ENCODE data around the gene FGF3.

FGF3 gene

DNA sequence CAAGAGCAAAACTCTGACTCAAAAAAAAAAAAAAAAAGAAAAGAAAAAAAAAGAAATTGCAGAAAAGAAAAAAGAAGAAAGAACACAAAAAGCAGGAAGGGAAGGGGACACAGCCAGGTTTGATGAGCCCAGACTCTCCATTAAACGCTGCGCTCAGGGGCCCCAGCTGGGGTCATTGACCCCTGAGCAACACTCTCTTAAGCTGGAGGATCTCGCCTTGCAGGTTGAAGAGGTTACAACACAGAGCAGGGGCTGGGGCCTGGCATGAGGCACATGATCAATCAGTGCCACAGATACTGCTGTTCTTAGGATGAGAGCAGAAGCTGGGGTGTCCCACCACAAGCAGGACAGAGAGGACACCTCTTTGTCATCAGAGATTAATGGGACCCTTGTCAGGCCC, 7.8 kb downstream of the FGF3 start:
- Histone ChIP-seq H3K4me2 (ENCODE audit: low read length) (no peak overlapping the region), H3K9ac (ENCODE audit: low read depth, low read length) (no peak overlapping the region), H3K4me1 (ENCODE audit: control insufficient read depth, insufficient read depth, low read length) (no peaks in the 10 kb centered on the region), H3K27me3 (ENCODE audit: control insufficient read depth, insufficient read depth, low read length) (peaks cover 58% of the 10 kb centered on the region), H3K4me3 (ENCODE audit: low read length) (no peak overlapping the region), H3K9me3 (replicated peaks; ENCODE audit: low read length) (no peaks in the 10 kb centered on the region), H3K36me3 (ENCODE audit: insufficient read depth, low read length) (no peaks in the 10 kb centered on the region)

DNA sequence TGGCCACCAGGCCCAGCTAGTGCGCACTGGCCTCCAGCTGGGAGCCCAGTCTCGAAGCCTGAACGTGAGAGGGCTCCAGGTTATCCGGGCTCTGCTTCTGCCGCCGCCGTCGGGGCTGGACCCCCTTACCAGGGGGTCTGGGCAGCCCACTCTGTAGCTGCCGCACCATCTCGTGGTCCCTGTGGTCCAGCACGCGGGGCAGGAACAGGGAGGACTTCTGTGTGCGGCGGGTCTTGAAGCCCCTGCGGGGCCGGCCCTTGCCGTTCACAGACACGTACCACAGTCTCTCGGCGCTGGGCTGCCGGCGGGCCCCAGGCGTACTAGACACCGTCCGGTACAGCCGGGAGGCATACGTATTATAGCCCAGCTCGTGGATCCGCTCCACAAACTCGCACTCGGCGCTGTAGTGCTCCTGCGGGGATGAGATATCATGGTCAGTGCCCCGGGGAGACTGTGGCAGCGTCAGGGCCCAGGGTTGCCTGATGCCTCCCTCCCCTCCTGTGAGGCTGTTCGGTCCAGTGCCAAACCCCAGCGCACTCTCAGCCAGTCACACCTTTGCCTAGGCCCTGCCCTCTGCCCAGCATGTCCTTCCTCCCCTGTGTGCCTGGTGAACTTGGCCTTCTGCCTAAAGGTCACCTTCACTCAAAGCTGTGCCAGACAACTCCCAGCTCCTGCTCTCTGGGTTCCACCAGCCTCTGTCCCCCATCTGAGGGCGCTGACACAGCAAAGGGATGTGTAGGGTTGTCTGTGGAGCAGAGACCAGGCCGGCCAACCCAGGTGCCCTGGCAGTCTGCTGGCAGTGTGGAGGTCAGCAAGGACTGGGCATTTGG, 8.7 kb downstream of the FGF3 start:
- H3K9me3 ChIP-seq (replicated peaks; ENCODE audit: low read length), result no peaks in the 10 kb centered on the region
- H3K9ac ChIP-seq (ENCODE audit: low read depth, low read length), result no peak overlapping the region
- H3K36me3 ChIP-seq (ENCODE audit: insufficient read depth, low read length), result no peaks in the 10 kb centered on the region
- peaks cover 49% of the 10 kb centered on the region for H3K27me3 ChIP-seq (ENCODE audit: control insufficient read depth, insufficient read depth, low read length)
- no peak overlapping the region for H3K4me2 ChIP-seq (ENCODE audit: low read length)
- H3K4me3 ChIP-seq (ENCODE audit: low read length), result no peak overlapping the region
- H3K4me1 ChIP-seq (ENCODE audit: control insufficient read depth, insufficient read depth, low read length), result no peaks in the 10 kb centered on the region

DNA sequence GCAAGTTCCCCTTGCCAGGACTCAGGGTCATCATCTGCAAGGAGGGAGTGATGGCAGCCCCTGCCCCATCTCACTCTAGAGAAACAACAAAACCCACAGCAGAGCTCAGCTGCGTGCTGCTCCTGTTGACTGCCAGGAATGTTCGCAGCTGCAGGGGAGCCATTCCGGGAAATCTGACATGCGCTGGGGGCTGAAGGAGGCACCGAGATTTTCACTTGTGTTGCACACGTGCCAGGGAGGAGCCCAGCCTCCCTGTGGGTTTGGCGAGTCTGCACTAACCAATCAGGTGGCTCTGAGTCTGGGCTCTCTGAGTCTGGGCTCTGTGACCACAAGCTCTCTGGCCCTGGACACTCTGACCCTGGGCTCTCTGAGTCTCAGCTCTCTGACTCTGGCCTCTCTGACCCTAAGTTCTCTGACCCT, 10.5 kb downstream of the FGF3 start:
- no peak overlapping the region for H3K4me2 ChIP-seq (ENCODE audit: low read length)
- peaks cover 44% of the 10 kb centered on the region for H3K27me3 ChIP-seq (ENCODE audit: control insufficient read depth, insufficient read depth, low read length)

DNA sequence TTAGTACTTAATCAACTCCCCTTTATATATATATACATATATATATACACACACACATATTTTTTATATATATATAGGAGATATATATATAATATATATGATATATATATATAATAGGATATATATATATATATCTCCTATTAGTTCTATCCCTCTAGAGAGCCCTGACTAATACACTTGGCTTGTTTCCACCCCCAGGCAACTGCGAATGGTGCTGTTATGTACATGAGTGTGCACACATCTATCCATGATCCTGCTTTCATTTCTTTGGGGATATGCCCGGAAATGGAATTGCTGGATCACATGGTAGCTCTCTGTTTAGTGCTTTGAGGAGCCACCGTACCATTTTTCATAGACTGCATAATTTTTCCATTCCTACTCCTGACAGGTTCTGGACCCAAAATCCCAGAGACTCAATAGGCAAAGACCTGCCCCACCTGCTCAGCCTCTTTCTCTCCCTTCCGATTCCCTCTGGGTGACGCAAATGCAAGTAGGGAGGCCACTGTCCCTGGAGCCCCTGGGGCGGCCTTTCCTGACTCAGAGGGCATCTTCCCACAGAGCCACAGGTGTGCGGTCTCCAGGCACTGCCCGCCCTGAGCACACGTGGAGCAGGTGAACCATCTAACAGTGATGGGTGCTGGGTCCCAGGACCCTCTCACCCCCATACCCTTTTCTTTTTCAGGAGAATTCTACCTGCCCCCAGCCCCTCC, 12.0 kb downstream of the FGF3 start:
- Histone ChIP-seq H3K4me3 (ENCODE audit: low read length) (no peak overlapping the region), H3K4me1 (ENCODE audit: control insufficient read depth, insufficient read depth, low read length) (no peaks in the 10 kb centered on the region), H3K4me2 (ENCODE audit: low read length) (no peak overlapping the region), H3K27me3 (ENCODE audit: control insufficient read depth, insufficient read depth, low read length) (peaks cover 53% of the 10 kb centered on the region), H3K36me3 (ENCODE audit: insufficient read depth, low read length) (no peaks in the 10 kb centered on the region), H3K9me3 (replicated peaks; ENCODE audit: low read length) (no peaks in the 10 kb centered on the region), H3K9ac (ENCODE audit: low read depth, low read length) (no peak overlapping the region)

More for the DNA sequence above, 10.5 kb downstream of the FGF3 start:
- H3K36me3 ChIP-seq (ENCODE audit: insufficient read depth, low read length), result no peaks in the 10 kb centered on the region
- H3K4me1 ChIP-seq (ENCODE audit: control insufficient read depth, insufficient read depth, low read length), result no peaks in the 10 kb centered on the region
- H3K9me3 ChIP-seq (replicated peaks; ENCODE audit: low read length), result no peaks in the 10 kb centered on the region
- no peak overlapping the region for H3K4me3 ChIP-seq (ENCODE audit: low read length)
- no peak overlapping the region for H3K9ac ChIP-seq (ENCODE audit: low read depth, low read length)

DNA sequence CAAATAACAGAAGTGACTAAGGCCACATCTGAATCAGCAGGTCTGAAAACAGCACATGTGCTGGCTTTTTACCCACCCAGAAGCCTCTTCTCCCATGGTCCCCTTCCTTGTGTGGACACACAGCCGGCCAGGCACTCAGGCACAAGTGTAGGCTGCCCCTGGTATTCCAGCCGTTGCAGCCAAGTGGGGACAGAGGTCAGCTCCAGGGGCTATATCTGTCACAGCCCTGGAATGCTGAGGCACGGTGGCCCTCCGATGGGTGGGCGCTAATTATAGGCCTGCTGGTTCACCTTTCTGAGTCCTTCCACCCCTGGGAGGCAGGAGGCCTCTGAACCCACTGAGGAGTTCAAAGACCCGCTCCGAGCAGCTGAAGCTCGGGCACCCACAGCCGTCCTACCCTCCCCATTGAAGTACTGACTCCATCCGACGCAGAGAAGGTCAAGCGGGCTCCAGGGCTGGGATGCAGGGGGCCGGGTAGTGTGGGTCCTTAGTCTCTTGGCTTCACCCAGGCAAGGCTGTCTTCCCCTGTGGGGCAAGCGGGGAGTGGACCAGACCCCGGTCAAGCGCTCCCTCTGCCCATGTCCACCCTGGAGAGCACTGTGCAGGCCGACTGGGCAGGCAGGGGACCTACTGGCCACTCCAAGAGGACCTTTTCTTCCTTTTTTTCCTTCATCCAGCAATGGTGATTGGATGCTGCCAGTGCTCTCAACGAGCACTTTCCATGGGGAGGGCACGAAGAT, 14.3 kb downstream of the FGF3 start:
- Histone ChIP-seq H3K4me2 (ENCODE audit: low read length) (no peak overlapping the region), H3K9me3 (replicated peaks; ENCODE audit: low read length) (no peaks in the 10 kb centered on the region)

DNA sequence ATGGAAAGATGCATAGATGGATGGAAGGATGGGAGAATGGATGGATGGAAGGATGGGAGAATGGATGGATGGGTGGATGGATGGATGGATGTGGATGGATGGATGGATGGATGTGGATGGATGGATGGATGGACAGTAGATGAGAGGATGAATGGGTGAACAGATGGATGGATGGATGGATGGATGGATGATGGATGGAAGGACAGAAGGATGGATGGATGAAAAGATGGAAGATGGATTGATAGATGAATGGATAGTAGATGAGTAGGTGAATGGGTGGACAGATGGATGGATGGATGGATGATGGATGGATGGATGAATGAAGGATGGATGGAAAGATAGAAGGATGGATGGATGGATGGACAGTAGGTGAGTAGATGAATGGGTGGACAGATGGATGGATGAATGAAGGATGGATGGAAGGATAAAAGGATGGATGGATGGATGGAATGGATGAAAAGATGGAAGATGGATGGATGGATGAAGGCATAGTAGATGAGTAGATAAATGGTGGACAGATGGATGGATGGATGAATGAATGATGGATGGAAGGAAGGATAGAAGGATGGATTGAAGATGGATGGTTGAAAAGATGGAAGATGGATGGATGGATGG, 15.5 kb downstream of the FGF3 start:
- Histone ChIP-seq H3K9me3 (replicated peaks; ENCODE audit: low read length) (no peaks in the 10 kb centered on the region), H3K4me2 (ENCODE audit: low read length) (no peak overlapping the region), H3K9ac (ENCODE audit: low read depth, low read length) (no peak overlapping the region), H3K36me3 (ENCODE audit: insufficient read depth, low read length) (no peaks in the 10 kb centered on the region), H3K27me3 (ENCODE audit: control insufficient read depth, insufficient read depth, low read length) (peaks cover 23% of the 10 kb centered on the region), H3K4me3 (ENCODE audit: low read length) (no peak overlapping the region), H3K4me1 (ENCODE audit: control insufficient read depth, insufficient read depth, low read length) (no peaks in the 10 kb centered on the region)

More for the DNA sequence above, 14.3 kb downstream of the FGF3 start:
- no peaks in the 10 kb centered on the region for H3K36me3 ChIP-seq (ENCODE audit: insufficient read depth, low read length)
- H3K4me3 ChIP-seq (ENCODE audit: low read length), result no peak overlapping the region
- H3K9ac ChIP-seq (ENCODE audit: low read depth, low read length), result no peak overlapping the region
- no peaks in the 10 kb centered on the region for H3K4me1 ChIP-seq (ENCODE audit: control insufficient read depth, insufficient read depth, low read length)
- H3K27me3 ChIP-seq (ENCODE audit: control insufficient read depth, insufficient read depth, low read length), result peaks cover 35% of the 10 kb centered on the region

DNA sequence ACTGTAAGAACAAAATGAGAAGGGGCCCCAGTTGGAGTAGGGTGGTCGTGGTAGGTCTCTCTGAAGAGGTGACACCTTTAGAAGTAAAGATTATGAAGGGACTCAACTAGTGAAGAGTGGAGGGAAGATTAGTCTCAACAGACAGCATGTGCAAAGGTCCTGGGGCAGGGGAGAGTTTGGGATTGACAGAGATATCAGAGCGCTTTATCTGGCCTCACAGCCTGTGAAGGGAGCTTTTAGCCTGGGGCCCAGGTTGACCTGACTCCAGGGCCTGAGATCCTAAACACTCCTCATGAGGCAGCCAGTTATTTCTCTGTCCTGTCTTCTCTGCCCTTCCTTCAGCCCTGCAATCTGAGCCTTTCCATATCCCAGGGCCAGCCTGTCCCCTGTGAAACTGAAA, 16.2 kb downstream of the FGF3 start:
- no peak overlapping the region for H3K9ac ChIP-seq (ENCODE audit: low read depth, low read length)
- H3K4me2 ChIP-seq (ENCODE audit: low read length), result no peak overlapping the region
- no peak overlapping the region for H3K4me3 ChIP-seq (ENCODE audit: low read length)
- H3K36me3 ChIP-seq (ENCODE audit: insufficient read depth, low read length), result no peaks in the 10 kb centered on the region
- H3K9me3 ChIP-seq (replicated peaks; ENCODE audit: low read length), result no peaks in the 10 kb centered on the region
- peaks cover 16% of the 10 kb centered on the region for H3K27me3 ChIP-seq (ENCODE audit: control insufficient read depth, insufficient read depth, low read length)
- no peaks in the 10 kb centered on the region for H3K4me1 ChIP-seq (ENCODE audit: control insufficient read depth, insufficient read depth, low read length)

DNA sequence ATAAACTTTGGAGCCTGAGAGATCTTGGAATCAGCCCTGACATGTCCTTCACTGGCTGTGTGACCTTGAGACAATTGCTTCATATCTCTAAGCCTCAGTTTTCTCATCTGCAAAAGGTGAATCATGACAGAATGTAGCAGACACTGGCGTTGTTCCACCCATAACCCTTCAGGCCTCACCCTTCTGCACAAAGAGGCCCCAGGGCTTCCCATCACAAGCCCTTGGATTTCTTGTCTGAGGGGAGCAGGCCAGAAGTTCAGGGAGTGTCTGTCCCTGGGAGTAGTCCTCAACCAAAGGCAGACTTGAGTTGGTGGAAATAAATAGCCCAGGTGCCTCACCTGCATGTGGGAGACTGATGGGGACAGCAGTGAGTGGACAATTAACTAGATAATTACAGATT, 16.6 kb downstream of the FGF3 start:
- no peak overlapping the region for H3K4me3 ChIP-seq (ENCODE audit: low read length)
- no peak overlapping the region for H3K4me2 ChIP-seq (ENCODE audit: low read length)
- no peaks in the 10 kb centered on the region for H3K36me3 ChIP-seq (ENCODE audit: insufficient read depth, low read length)
- H3K9me3 ChIP-seq (replicated peaks; ENCODE audit: low read length), result no peaks in the 10 kb centered on the region
- H3K4me1 ChIP-seq (ENCODE audit: control insufficient read depth, insufficient read depth, low read length), result no peaks in the 10 kb centered on the region
- no peak overlapping the region for H3K9ac ChIP-seq (ENCODE audit: low read depth, low read length)
- peaks cover 12% of the 10 kb centered on the region for H3K27me3 ChIP-seq (ENCODE audit: control insufficient read depth, insufficient read depth, low read length)

DNA sequence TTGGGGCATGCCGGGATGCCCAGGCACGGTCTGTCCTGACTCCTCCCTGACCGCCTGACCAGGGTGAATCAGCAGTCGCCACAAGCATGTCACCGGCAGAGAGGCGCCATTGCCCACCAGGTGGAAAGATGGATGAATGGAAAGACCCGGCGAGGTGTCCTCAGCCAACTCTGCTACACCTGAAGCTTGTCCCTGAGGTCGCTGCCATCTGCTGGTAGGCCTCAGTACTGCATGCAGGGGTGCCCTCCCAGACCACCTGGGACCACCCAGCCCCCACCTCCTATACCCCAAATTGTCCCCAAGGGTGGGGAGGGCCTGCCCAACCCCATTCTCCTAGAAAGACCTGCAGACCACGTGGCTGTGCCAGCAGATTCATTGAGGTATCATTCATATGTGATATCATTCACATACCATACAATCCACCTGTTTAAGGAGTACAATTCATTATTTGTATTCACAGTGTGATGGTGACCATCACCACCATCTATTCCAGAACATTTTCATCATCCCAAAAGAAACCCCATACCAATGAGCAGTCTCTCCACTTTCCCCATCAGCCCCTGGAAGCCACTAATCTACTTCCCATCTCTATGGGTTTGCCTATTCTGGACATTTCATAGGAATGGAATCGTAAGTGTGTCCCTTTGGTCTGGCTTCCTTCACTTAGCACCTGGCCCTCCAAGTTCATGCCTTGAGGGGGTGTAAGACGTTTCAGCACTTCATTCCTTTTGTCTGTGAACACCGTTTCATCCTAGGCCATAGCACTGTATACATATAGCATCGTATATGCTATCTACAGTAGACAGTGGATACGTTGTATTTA, 17.5 kb downstream of the FGF3 start:
- Histone ChIP-seq H3K4me2 (ENCODE audit: low read length) (no peak overlapping the region), H3K4me1 (ENCODE audit: control insufficient read depth, insufficient read depth, low read length) (no peaks in the 10 kb centered on the region), H3K9me3 (replicated peaks; ENCODE audit: low read length) (no peaks in the 10 kb centered on the region), H3K36me3 (ENCODE audit: insufficient read depth, low read length) (no peaks in the 10 kb centered on the region), H3K4me3 (ENCODE audit: low read length) (no peak overlapping the region), H3K27me3 (ENCODE audit: control insufficient read depth, insufficient read depth, low read length) (peaks cover 10% of the 10 kb centered on the region), H3K9ac (ENCODE audit: low read depth, low read length) (no peak overlapping the region)

DNA sequence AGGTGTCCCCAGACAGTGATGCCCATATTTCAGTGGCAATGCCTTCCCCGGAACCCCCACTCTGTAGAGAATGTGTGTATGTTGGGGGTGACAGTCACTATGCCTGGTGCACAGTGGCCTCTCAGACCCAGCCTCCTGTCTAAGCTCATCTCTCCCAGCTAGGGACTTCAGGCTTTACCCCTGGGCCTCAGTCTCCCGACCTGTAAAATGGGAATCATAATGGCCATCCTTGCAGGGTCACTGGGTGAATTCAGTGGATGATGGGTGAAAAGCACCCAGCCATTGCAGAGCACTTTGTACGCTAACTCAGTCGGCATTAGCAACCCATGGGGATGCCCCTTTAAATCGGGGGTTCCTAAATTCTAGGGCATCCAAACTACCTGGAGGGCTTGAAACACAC, 18.9 kb downstream of the FGF3 start:
- Histone ChIP-seq H3K4me1 (ENCODE audit: control insufficient read depth, insufficient read depth, low read length) (no peaks in the 10 kb centered on the region), H3K9me3 (replicated peaks; ENCODE audit: low read length) (no peaks in the 10 kb centered on the region), H3K4me3 (ENCODE audit: low read length) (no peak overlapping the region), H3K27me3 (ENCODE audit: control insufficient read depth, insufficient read depth, low read length) (peaks cover 14% of the 10 kb centered on the region), H3K4me2 (ENCODE audit: low read length) (no peak overlapping the region), H3K36me3 (ENCODE audit: insufficient read depth, low read length) (no peaks in the 10 kb centered on the region), H3K9ac (ENCODE audit: low read depth, low read length) (no peak overlapping the region)
